GM21526 (cell line): ENCODE measurements around the gene MYO16.

Experiments
- ATAC-seq: cut with Tn5 transposase; IDR thresholded peaks from one replicate; pipeline ENCODE4 v1.9.1; 2021; ENCODE audit warnings: moderate library complexity; ENCODE audit not compliant: unreplicated experiment, low FRiP score

Gene MYO16

DNA sequence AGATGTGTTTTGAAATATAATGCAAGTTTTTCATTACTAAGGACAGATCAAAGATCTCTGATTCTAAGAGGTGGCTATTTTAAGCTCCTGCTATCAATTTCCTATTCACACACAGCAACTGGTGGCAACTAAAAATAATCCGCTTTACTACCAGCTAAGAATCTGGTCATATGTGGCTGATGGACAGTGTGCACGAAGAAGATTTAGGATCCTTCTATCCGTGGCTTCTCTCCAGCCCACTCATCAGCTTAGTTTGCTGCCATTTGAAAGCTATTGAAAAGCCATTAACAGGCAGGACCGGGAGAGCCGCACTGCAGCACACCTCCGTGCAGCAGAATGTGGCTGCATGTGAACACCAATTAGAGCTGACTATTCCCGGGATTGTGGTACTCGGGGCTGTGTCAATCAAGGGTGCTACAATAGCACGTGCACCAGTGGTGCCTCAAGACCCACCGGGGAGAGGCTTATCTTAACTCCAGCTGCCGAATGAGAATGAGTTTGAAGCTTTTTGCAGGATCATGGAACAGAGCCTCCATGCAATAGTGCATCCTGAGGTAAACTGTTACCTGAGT is at the start of gene MYO16:
MYO16 (plus strand) TSS at position 431 of the 572 bp plus-strand sequence. CDS start 234 bp downstream, outside the sequence.
- ATAC-seq: no peak

DNA sequence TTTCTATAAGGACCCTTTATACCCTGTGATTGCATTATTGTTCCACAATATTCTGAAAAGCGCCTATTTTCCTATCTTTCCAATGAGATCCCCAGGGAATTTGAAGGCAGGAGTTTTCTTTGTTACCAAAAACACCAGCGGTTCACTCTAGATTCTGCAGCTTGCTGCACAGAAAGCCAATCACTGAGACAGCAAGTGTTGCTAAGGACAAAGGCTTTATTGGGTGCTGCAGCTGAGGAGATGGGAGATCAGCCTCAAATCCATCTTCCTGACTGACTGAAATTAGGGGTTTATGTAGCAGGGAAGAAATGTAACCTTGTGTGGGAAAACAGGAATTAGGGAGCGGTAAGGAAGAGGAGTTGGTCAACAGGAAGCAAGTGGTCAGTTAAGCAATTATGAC is 42.6 kb upstream of the MYO16 start:
- no peak for ATAC-seq

DNA sequence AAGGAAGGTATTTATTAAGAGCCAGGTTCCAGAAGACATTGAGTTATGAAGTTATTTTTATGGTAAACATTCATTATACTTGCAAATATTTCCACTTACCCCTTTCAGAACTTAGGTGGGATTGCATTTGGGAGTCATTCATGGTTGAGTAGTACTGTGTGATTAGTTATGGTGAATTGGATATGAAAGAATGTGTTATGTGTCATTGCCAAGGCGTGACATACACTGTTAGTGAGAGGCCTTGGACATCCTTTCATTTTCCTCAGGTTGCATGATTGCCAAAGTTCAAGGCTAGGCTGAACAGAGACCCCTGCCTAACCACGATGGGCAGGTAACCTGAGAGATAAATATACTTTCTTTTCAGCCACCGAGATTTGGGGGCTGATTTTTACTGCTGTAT is 40.9 kb upstream of the MYO16 start:
- no peak for ATAC-seq

DNA sequence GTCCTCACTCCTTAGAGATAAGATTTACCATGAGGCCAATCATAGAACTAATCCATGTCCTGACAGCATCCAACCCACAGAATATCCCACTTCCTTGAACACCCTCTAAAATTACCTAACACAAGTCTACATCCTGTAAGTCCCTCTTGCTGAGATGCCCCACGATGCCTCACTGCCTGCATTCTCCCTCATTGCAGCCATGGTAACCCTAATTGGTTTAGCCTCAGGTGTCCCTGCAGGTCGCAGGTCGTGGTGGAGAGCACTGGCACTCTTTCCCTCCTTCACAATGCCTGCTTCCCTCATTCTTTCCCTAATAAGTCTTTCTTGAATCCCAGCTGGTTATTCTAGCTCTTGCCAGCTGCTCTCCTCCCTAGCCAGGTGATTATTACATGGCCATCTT is 35.3 kb upstream of the MYO16 start:
- ATAC-seq: no peak

DNA sequence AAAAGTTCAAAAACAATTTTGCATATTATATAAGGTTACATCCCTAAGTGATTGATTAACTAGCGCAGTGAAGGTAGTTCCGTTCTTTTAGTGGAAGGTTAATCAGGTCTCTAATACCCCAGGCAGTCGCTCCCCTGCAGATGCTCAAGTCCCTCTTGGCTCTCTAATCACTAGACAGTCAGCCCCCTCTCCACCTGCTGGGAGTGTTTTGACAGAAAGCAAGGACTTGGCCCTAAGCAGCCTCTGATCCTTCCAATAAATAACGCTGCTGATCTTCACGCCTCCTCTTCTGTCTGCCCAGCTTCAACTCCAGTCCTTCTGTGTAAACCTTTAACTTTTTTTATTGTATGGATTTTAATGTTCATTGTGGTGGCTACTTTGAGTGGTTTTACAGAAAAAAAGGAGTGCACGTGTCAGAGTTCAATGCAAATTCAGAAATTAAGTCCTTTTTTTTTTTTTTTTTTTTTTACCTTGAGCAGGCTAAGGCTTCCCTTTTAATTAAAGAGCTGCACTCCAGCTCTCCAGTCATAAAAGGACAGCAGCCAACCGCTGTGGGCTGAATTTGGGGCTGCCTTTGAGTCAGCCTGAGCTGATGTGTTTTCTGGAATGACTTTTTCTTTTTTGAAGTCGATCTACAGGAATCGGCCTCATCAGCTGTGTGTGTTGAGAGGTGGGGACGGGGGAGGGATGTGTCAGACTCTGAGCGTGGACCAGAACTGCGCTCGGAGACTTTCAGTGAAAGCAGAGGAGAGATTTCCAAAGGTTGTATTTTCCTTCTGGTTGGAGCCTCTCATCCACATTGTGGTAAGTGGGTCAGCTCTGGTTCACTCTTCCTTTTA is 33.8 kb upstream of the MYO16 start:
- ATAC-seq: no peak

DNA sequence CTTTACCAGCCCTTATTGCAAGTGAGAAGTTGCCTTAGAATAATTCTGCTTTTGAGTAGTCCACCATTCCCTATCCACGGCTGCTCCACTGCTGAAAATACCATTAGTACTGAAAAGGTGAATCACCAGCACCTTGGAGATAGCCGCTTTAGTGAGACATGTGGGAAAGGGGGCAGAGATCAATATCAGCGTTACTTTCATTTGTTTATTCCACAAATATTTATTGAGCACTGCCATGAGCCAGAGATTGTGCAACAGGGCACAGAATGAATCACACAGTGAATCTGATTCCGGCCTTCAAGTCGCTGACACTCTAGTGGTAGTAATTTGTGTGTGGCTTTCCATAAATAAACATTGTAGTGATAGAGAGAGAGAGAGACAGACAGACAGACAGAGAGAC is 31.5 kb upstream of the MYO16 start:
- ATAC-seq: no peak

DNA sequence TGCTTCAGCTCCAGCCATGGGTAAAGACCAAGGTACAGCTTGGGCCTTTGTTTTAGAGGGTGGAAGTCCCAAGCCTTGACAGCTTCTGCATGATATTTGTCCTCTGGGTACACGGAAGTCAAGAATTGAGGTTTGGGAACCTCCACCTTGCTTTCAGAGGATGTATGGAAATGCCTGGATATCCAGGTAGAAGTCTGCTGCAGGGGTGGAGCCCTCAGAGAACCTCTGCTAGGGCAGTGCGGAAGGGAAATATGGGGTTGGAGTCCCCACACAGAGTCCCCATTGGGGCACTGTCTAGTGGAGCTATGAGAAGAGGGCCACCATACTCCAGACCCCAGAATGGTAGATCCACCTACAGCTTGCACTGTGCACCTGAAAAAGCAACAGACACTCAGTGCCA is 23.0 kb upstream of the MYO16 start:
- ATAC-seq: no peak

DNA sequence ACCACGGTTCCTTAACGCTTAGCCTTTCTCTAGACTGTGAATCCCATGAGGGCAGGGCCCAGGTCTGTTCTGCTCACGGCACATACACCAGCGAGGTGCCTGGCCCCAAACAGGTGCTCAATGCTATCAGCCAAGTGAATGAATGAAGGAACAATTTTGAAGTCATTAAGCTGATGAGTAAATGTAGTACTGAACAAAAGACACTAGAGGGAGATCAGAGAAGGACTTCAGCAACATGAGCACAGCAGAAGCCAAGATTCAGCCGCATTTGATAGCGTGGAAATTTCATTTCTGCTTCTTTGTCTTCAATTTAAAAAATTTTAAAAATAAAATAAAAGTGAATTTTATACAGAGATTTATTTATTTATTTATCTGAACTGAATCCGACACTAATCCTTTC is 20.1 kb upstream of the MYO16 start:
- no peak for ATAC-seq

DNA sequence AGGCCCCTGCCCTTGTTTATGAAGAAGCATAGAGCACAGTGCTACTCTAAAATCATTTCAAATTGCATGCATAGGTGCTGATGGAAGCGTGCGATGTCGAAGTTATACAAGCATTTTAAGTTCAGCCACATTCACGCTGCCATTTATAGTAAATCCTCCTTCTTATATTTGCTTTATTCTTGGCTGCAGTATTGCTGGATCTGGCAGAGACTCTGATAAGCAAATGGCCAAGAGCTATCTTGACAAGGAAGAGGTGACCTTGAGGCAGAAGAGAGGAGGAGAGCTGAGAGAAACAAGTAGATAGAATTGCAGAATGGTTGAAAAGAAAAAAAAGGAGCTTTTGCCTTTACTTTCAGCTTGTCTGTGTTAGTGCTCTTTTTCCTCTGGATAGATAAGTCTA is 18.9 kb upstream of the MYO16 start:
- no peak for ATAC-seq

DNA sequence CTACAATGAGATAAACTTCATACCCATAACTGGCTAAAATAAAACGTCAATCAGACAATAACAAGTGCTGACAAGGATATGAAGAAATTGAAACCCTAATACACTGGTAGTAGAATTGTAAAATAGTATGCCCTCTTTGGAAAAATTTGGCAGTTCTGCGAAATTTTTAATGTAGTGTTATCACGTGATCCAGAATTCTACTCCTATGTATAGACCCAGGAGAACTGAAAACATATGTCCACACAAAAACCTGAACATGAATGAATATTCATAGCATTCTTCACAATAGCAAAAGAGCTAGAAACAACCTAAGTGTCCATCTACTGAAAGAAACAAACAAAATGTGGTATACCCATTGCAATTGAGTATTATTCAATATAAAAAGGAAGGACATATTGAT is 14.2 kb upstream of the MYO16 start:
- no peak for ATAC-seq

DNA sequence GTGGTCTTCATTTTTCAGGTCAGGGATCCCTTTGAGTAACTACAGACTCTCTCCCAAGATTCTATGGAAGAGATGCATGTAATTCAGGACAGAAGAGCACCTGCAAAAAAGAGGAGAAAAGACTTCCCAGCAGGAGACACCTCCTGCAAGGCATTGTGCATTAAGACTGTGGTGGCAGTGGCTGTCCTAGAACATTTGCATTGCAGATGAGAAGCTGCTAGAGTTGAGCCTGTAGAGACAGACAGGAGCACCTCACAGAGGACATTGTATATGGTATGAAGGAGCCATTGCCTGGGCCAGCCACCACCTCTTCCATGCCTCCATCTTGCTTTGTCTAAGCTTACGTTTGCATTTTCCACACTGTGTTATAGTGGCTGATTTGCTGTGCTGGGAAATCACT is 11.2 kb upstream of the MYO16 start:
- no peak for ATAC-seq

DNA sequence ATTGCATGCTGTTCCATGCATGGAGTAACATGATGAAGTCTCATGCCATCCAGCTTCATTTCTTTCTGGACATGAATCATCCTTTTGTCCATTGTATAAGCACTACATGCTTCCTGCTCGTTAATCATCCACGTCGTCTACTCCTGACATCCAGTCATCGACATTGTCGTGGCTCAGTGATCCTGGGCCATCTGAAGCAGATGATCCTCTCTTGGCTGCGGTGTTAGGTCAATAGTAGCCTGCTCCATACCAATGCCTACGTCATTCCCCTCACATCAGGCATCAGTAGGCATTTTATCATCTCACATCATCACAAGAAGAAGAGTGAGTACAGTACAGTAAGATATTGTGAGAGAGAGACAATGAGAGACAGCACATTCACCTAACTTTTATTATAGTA is 7.9 kb upstream of the MYO16 start:
- ATAC-seq: no peak

DNA sequence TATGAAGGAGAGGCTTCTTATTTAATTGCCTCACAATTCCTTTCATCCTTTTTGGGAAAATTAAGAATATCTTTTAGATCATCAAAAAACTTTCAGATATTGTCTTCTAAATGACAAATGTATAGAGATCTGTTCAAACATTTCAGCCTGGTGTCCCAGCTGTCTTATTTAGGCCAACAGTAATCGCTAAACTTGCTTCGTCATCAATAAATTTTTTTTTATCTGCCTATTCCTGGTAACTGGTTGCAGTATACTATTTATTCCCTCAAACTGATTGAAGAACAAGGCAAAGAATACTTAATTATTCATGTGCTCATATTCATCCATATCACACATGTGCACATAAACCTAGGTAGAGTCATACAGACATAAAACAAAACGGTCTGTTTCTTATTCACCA is 5.3 kb upstream of the MYO16 start:
- no peak for ATAC-seq

DNA sequence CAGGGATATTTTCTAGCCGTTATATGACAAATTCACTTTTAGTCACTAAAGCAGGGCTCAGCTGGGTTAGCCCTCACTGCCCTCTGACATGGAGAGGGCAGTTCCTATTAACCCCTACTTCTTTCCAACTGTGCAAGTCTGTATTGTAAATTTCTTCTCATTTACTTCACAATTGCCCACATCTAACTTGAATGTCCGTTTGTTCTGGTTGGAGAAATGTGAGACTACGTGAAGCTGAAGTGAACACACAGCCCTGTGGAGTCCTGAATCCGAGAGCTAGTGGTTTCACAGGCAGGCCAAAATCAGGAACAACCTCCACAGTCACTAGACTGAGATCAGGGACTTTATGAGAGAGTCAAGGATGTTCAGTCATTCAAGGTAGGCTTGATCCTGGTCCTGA is 4.4 kb upstream of the MYO16 start:
- no peak for ATAC-seq

DNA sequence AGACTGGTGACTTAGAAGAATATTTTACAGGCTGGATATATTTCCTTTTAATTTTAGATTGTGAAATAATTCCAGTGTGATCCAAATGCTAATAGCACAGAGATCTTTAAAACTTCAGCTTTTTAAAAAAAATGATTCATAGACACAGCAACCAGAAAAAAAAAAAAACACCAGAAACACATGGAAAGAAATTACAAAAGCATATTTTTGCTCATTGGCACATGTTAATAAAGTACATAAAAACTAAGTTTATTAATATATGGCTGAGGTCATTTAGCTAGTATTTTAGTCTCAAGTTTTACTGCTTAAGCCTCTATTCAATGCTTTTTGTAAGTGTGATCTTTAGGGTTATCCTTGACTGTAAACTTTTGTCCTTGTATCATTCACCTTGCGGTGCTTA is 577 bp downstream of the MYO16 start:
- no peak for ATAC-seq

DNA sequence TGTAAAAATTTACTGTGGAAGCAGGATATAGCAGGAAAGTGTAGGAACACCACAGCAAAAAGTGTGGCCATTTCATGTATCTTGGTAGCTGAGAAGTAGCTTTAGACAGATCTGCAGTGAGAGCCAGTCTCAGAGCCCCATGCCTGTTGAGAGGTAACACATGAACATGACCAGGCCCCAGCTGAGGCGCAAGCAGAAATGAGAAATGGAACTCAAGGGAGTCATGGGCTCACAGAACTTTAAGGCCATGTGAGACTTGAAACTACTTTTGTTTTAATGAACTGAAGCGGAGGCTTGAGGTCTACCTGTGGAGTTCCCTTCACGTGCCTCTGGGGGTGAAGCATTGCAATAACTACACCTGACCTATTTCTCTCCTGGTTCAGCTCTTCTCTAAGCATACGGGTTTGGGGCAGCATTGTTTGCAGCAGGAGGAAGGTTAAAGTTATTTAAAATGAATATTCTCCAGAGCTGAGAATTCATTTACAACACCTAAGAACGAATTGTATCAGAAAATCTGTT is 3.3 kb downstream of the MYO16 start:
- ATAC-seq: no peak

DNA sequence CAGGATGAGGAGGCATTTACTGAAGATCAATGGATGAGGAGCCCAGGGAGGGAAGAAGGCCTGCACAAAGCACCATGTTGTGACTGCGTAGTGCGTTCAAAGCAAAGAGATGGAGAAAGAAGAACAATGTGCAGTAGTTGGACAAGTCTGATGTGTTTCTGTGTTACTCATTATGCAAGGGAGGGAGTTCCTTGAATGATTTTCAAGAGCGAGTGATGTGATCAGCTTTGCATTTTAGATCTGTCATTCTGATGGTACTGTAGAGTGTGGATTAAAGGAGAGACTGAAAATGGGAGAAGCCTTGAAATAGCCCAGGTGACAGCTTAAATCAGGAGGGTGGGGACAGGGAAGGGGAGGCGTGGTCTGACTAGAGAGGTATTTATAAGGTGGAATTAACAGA is 9.5 kb downstream of the MYO16 start:
- no peak for ATAC-seq

DNA sequence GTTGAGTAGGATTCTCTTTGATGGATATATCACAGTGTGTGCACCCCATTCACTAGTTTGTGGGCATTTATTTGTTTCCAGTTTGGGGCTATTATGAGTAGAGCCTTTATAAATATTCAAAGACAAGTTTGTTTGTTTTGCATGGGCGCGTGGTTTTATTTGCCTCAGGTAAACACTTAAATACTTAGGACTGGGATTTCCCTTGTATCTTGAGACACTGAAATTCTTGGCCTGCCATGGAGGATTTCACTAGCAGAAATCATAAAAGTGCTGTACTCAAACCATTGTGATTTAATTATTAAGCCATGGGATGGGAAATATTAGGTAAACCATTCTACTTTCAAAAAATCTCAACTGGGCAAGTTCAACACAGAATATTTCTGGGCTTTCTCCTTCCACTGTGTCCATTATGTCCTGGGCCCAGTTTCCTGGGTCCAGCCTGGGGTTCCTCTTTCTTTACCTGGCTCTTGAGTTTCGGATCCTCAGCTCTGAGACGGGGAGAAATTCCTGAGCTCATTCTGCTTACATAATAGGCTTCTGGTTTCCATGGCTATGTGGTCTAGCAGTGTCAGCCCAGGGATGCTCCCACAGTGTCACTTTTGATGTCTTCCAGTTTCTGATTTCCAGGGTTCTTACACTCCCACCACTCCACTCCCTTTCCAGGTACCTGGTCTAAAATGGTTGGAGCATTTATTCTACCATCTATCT is 14.4 kb downstream of the MYO16 start:
- no peak for ATAC-seq

DNA sequence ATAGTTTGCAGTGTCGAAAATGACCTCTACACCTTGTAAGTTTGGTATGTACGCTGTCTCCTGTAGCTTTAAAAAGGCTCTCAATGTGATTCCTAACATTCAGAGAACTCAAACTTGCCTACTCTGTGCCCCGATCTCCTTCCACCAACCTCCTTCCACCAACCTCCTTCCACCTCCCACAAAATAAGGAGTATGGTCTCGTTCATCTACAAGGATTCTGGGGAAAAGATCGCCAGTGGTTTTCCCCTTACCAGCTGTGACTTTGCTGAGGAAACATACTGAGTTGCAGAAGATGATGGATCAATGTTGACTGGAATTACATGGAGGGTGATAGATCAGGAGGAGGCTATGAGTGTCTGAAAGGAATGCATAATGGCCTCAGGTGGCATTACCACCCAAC is 16.0 kb downstream of the MYO16 start:
- no peak for ATAC-seq

DNA sequence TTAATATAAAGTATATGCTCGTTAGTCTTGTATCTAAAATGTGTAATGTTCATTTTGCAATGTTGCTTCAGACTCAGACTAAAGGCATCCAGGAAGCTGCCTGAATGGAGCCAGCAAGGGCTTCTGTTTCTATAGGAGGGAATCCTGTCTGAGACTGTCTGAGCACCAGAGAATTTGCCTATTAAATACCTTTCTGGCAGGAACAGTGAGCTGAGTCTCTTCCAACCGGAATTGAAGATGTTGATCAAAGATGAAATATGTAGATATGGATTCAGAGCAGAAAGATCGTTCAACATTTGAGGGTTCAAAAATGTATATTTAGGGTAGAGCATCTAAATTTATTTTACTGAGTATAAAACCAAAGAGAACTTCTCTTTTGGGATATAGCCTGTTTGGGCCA is 20.9 kb downstream of the MYO16 start:
- ATAC-seq: no peak

DNA sequence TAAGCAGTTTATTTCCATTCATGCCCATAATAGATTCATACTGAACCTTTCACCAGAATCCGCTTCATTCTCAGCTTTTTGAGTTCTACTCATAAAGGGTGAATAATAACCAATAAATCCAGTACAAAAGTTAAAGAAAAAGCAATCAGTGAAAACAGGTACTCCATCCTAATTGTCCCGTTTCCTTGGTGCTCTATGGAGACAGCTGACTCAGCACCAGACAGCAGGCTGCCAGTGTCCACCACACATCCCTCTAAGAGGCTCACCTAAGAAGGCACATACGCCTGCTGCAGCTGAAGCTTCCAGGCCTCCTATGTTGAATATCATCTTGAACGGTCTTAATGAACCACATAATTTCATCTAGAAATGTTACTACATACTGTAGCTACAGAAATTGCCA is 27.3 kb downstream of the MYO16 start:
- no peak for ATAC-seq

DNA sequence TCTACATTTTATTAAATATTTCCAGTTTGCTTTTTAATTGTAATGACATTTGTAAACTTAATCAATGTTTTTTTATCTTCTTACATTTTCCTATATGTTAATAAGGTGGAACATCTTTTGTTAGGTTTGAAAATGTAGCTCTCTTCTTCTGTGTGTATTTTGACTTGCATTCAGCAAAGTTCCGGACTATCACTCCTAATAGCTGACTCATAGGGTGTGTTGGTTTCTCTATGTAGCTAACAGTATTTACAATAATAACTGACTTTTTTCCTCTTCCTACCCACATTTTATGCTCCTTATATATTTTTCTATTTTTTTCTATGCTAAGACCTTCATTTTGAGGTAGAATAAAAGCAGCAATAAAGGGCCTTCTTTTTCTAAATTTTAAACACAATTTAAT is 28.1 kb downstream of the MYO16 start:
- ATAC-seq: no peak
